ENCODE measurements around the gene LUC7L.
A peak's percentile ranks its signal among the peaks of the same experiment; 100 is the strongest.
"Not testable (repeated sequence)": the region's sequence is repeated elsewhere in the genome, so short reads cannot be mapped to it uniquely, and the experiment has no call there.

The LUC7L gene

GRCh38 chr16:230949-231348, 1.7 kb upstream of the LUC7L start:
- no peak overlapping the region for H2AK5ac ChIP-seq (ENCODE audit: low read length)
- WGBS (ENCODE audit: extremely low coverage, insufficient coverage, insufficient read length), result no CpG with 5 or more reads among the region's 22 CpGs
- DNase-seq, result no peak

GRCh38 chr16:230351-230750, 1.1 kb upstream of the LUC7L start:
- H3K4me3 ChIP-seq (ENCODE audit: low read depth, low read length); H4K12ac ChIP-seq (ENCODE audit: low read depth, low read length); H2AFZ ChIP-seq (ENCODE audit: insufficient read depth, low read length, poor library complexity); H2BK12ac ChIP-seq (ENCODE audit: low read length); H3K4me2 ChIP-seq (ENCODE audit: low read length); H2BK5ac ChIP-seq (ENCODE audit: low read depth, low read length, poor library complexity); H4K91ac ChIP-seq (ENCODE audit: low read depth, low read length); H3K27ac ChIP-seq (ENCODE audit: low read depth, low read length); H4K8ac ChIP-seq (ENCODE audit: low read depth, low read length); H2AK5ac ChIP-seq (ENCODE audit: low read length); H3K4ac ChIP-seq (ENCODE audit: low read depth, low read length); H3K4me1 ChIP-seq (ENCODE audit: control insufficient read depth in 1 of 2, insufficient read depth in 2 of 2, low read length in 2 of 2); H2BK120ac ChIP-seq (ENCODE audit: insufficient read depth, low read length, poor library complexity); H3K9me3 ChIP-seq (ENCODE audit: insufficient read depth, low read depth, low read length); H3K27me3 ChIP-seq (ENCODE audit: insufficient read depth, low read length); H3K23ac ChIP-seq (ENCODE audit: low read length); H3K9ac ChIP-seq (ENCODE audit: low read length); H3K14ac ChIP-seq (ENCODE audit: low read length); H3K18ac ChIP-seq (ENCODE audit: low read length): not testable (repeated sequence)
- Histone ChIP-seq H3K36me3 (ENCODE audit: control insufficient read depth in 1 of 2, insufficient read depth in 2 of 2, low read length in 2 of 2) (peaks cover 7 to 13% of the 10 kb centered on the region in 2 experiments), H3K79me1 (ENCODE audit: low read length) (peaks cover 17% of the 10 kb centered on the region), H3K79me2 (ENCODE audit: control insufficient read depth, insufficient read depth, low read length, poor library complexity) (peaks cover 12% of the 10 kb centered on the region)
- WGBS (ENCODE audit: extremely low coverage, insufficient coverage, insufficient read length), result no CpG with 5 or more reads among the region's 18 CpGs
- peak in 1 of 2 donors; percentile 15 for DNase-seq

More at GRCh38 chr16:230949-231348, 1.7 kb upstream of the LUC7L start:
- H3K9me3 ChIP-seq (ENCODE audit: insufficient read depth, low read depth, low read length), result no peaks in the 10 kb centered on the region
- no peak overlapping the region for H3K4ac ChIP-seq (ENCODE audit: low read depth, low read length)
- H2BK120ac ChIP-seq (ENCODE audit: insufficient read depth, low read length, poor library complexity), result no peak overlapping the region
- H4K12ac ChIP-seq (ENCODE audit: low read depth, low read length), result no peak overlapping the region
- H4K8ac ChIP-seq (ENCODE audit: low read depth, low read length), result no peak overlapping the region
- no peak overlapping the region for H3K4me3 ChIP-seq (ENCODE audit: low read depth, low read length)
- no peaks in the 10 kb centered on the region for H3K27me3 ChIP-seq (ENCODE audit: insufficient read depth, low read length)
- H3K9ac ChIP-seq (ENCODE audit: low read length), result no peak overlapping the region
- no peak overlapping the region for H2BK5ac ChIP-seq (ENCODE audit: low read depth, low read length, poor library complexity)
- H3K79me1 ChIP-seq (ENCODE audit: low read length), result peaks cover 19% of the 10 kb centered on the region
- peaks cover 4 to 9% of the 10 kb centered on the region in 2 experiments for H3K36me3 ChIP-seq (ENCODE audit: control insufficient read depth in 1 of 2, insufficient read depth in 2 of 2, low read length in 2 of 2)
- no peak overlapping the region for H3K27ac ChIP-seq (ENCODE audit: low read depth, low read length)
- no peak overlapping the region for H4K91ac ChIP-seq (ENCODE audit: low read depth, low read length)
- no peak overlapping the region for H3K4me2 ChIP-seq (ENCODE audit: low read length)
- H3K18ac ChIP-seq (ENCODE audit: low read length), result no peak overlapping the region
- no peak overlapping the region for H2AFZ ChIP-seq (ENCODE audit: insufficient read depth, low read length, poor library complexity)
- H3K23ac ChIP-seq (ENCODE audit: low read length), result no peak overlapping the region
- H3K4me1 ChIP-seq (ENCODE audit: control insufficient read depth in 1 of 2, insufficient read depth in 2 of 2, low read length in 2 of 2), result no peaks in the 10 kb centered on the region
- H3K79me2 ChIP-seq (ENCODE audit: control insufficient read depth, insufficient read depth, low read length, poor library complexity), result peaks cover 12% of the 10 kb centered on the region
- no peak overlapping the region for H2BK12ac ChIP-seq (ENCODE audit: low read length)
- H3K14ac ChIP-seq (ENCODE audit: low read length), result no peak overlapping the region

GRCh38 chr16:229731-230281, 557 bp upstream of the LUC7L start:
- Histone ChIP-seq H2AFZ (ENCODE audit: insufficient read depth, low read length, poor library complexity) (no peak overlapping the region), H2AK5ac (ENCODE audit: low read length) (peak overlapping the region; percentile 71), H3K79me1 (ENCODE audit: low read length) (peaks cover 12% of the 10 kb centered on the region), H3K18ac (ENCODE audit: low read length) (no peak overlapping the region), H3K4ac (ENCODE audit: low read depth, low read length) (no peak overlapping the region), H3K23ac (ENCODE audit: low read length) (no peak overlapping the region), H3K4me2 (ENCODE audit: low read length) (peak overlapping the region; percentile 60), H3K14ac (ENCODE audit: low read length) (no peak overlapping the region), H3K4me1 (ENCODE audit: control insufficient read depth in 1 of 2, insufficient read depth in 2 of 2, low read length in 2 of 2) (no peaks in the 10 kb centered on the region), H3K4me3 (ENCODE audit: low read depth, low read length) (no peak overlapping the region), H3K36me3 (ENCODE audit: control insufficient read depth in 1 of 2, insufficient read depth in 2 of 2, low read length in 2 of 2) (peaks cover 9 to 18% of the 10 kb centered on the region in 2 experiments), H2BK120ac (ENCODE audit: insufficient read depth, low read length, poor library complexity) (no peak overlapping the region), H3K9me3 (ENCODE audit: insufficient read depth, low read depth, low read length) (no peaks in the 10 kb centered on the region), H3K27me3 (ENCODE audit: insufficient read depth, low read length) (no peaks in the 10 kb centered on the region), H3K27ac (ENCODE audit: low read depth, low read length) (no peak overlapping the region), H2BK5ac (ENCODE audit: low read depth, low read length, poor library complexity) (no peak overlapping the region), H4K8ac (ENCODE audit: low read depth, low read length) (peak overlapping the region; percentile 87), H4K91ac (ENCODE audit: low read depth, low read length) (no peak overlapping the region), H4K12ac (ENCODE audit: low read depth, low read length) (no peak overlapping the region), H3K9ac (ENCODE audit: low read length) (no peak overlapping the region), H3K79me2 (ENCODE audit: control insufficient read depth, insufficient read depth, low read length, poor library complexity) (peaks cover 9% of the 10 kb centered on the region), H2BK12ac (ENCODE audit: low read length) (no peak overlapping the region)
- peak in 1 of 2 donors; percentile 39 for DNase-seq
- WGBS (ENCODE audit: extremely low coverage, insufficient coverage, insufficient read length), result no CpG with 5 or more reads among the region's 22 CpGs

GRCh38 chr16:228151-228851, 948 bp downstream of the LUC7L start:
- Histone ChIP-seq H2AK5ac (ENCODE audit: low read length) (peak overlapping the region; percentile 73), H3K4me2 (ENCODE audit: low read length) (peak overlapping the region; percentile 66), H2AFZ (ENCODE audit: insufficient read depth, low read length, poor library complexity) (peak overlapping the region; percentile 64), H3K27me3 (ENCODE audit: insufficient read depth, low read length) (no peaks in the 10 kb centered on the region), H3K4ac (ENCODE audit: low read depth, low read length) (peak overlapping the region; percentile 94), H3K23ac (ENCODE audit: low read length) (no peak overlapping the region), H3K9ac (ENCODE audit: low read length) (peak overlapping the region; percentile 99), H4K12ac (ENCODE audit: low read depth, low read length) (peak overlapping the region; percentile 72), H2BK120ac (ENCODE audit: insufficient read depth, low read length, poor library complexity) (peak overlapping the region; percentile 58), H4K91ac (ENCODE audit: low read depth, low read length) (peak overlapping the region; percentile 86), H3K36me3 (ENCODE audit: control insufficient read depth in 1 of 2, insufficient read depth in 2 of 2, low read length in 2 of 2) (peaks cover 18 to 31% of the 10 kb centered on the region in 2 experiments), H4K8ac (ENCODE audit: low read depth, low read length) (peak overlapping the region; percentile 86), H3K14ac (ENCODE audit: low read length) (peak overlapping the region; percentile 98), H3K79me2 (ENCODE audit: control insufficient read depth, insufficient read depth, low read length, poor library complexity) (peaks cover 7% of the 10 kb centered on the region), H3K4me1 (ENCODE audit: control insufficient read depth in 1 of 2, insufficient read depth in 2 of 2, low read length in 2 of 2) (no peaks in the 10 kb centered on the region), H3K9me3 (ENCODE audit: insufficient read depth, low read depth, low read length) (no peaks in the 10 kb centered on the region), H3K18ac (ENCODE audit: low read length) (peak overlapping the region; percentile 82), H2BK12ac (ENCODE audit: low read length) (no peak overlapping the region), H3K79me1 (ENCODE audit: low read length) (peaks cover 7% of the 10 kb centered on the region), H3K4me3 (ENCODE audit: low read depth, low read length) (peak overlapping the region; percentile 100), H3K27ac (ENCODE audit: low read depth, low read length) (peak overlapping the region; percentile 95), H2BK5ac (ENCODE audit: low read depth, low read length, poor library complexity) (peak overlapping the region; percentile 46)
- WGBS (ENCODE audit: extremely low coverage, insufficient coverage, insufficient read length), result no CpG with 5 or more reads among the region's 9 CpGs
- no peak for DNase-seq
